Transverse colon (tissue), 4 donors: Measurements from ENCODE around the gene NAA80.
A peak's percentile ranks its signal among the peaks of the same experiment; 100 is the strongest.

Source experiments
- CTCF ChIP-seq, 5 experiments: fragments of 200-600 bp in 3 of 5; fragments of 450-650 bp in 2 of 5; sonication (generic) in 3 of 5; IDR thresholded peaks; 1 replicate in 2 of 5; 2 replicates in 3 of 5; pipeline ENCODE4 v1.5.1; 2016 to 2017; ENCODE audit warnings: antibody characterized with exemption in 5 of 5, inconsistent platforms in 3 of 5, mild to moderate bottlenecking in 2 of 5, moderate library complexity in 1 of 5
- EP300 ChIP-seq: sonication (generic); formaldehyde crosslinking; IDR thresholded peaks from one replicate; pipeline ENCODE4 v1.6.1; 2017; ENCODE audit warnings: antibody characterized with exemption, low read depth
- POLR2AphosphoS5 ChIP-seq, 3 donors: sonication (generic); formaldehyde crosslinking; IDR thresholded peaks; one replicate each; pipeline ENCODE4 v1.6.1; 2016; ENCODE audit warnings: antibody characterized with exemption in 3 of 3

- TF ChIP-seq CTCF (IDR thresholded peaks at IDR 0.05) (no peak), POLR2AphosphoS5 (IDR thresholded peaks at IDR 0.05) (peak; percentile 29 to 53 (median 36)), EP300 (no peak)
These were observed 41.5 kb upstream of the NAA80 start, which contains the start of gene RASSF1 for GRCh38 chr3:50340448-50341329.
